Panc1 (cell line): ENCODE results near the gene GLIPR1L2.

Experiments
- POLR2AphosphoS5 ChIP-seq: IDR thresholded peaks from 2 replicates; pipeline ENCODE4 v1.6.1; 2012; ENCODE audit warnings: mild to moderate bottlenecking, low read depth, low read length, moderate library complexity
- REST ChIP-seq, 2 experiments: IDR thresholded peaks; 2 replicates each; pipeline ENCODE4 v1.6.1; 2011 to 2012; ENCODE audit warnings: low read depth in 2 of 2, control low read depth in 1 of 2, low read length in 1 of 2, mild to moderate bottlenecking in 1 of 2, moderate library complexity in 1 of 2; ENCODE audit not compliant: insufficient read depth in 1 of 2
- SIN3A ChIP-seq: IDR thresholded peaks from 2 replicates; pipeline ENCODE4 v1.6.1; 2012; ENCODE audit warnings: low read depth, mild to moderate bottlenecking, low read length, moderate library complexity, borderline replicate concordance; ENCODE audit not compliant: insufficient read depth
- TCF7L2 ChIP-seq: IDR thresholded peaks from 2 replicates; pipeline ENCODE4 v1.6.1; 2011; ENCODE audit warnings: mild to moderate bottlenecking, low read depth, low read length, inconsistent platforms
- TF ChIP-seq, protein P1 (sequence below): fragments of 450-650 bp; IDR thresholded peaks from 2 replicates; pipeline ENCODE4 v1.5.1; 2017; ENCODE audit warnings: mild to moderate bottlenecking

DNA sequence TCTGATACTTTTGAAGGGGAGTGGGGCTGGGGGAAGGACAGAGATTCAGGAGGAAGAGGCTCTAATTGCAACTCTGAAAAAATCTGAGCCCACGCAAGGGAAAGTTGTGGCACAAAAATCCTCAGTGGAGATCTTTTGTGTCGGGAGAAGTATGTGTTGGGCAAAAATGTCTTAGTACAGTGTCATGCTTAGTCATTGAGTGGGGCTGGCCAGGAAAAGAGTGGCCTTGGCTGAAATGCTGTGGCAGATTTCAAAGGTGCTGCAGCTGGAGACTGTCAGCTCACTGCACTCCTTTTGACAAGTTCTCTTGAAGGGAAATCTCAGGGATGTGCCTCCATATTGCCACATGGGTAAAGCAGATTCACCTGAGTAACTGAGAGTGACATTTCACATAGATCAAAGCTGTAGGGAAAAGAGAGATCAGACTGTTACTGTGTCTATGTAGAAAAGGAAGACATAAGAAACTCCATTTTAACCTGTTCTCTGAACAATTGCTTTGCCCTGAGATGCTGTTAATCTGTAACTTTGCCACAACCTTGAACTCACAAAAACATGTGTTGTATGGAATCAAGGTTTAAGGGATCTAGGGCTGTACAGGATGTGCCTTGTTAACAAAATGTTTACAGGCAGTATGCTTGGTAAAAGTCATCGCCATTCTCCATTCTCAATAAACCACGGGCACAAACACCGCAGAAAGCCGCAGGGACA lies 53.7 kb downstream of the GLIPR1L2 start:
- TF ChIP-seq REST (IDR thresholded peaks at IDR 0.05; ENCODE audit: insufficient read depth in 1 of 2, low read depth in 2 of 2, low read length in 1 of 2) (no peak), SIN3A (no peak), POLR2AphosphoS5 (no peak), TCF7L2 (no peak)
- TF ChIP-seq, protein P1, sequence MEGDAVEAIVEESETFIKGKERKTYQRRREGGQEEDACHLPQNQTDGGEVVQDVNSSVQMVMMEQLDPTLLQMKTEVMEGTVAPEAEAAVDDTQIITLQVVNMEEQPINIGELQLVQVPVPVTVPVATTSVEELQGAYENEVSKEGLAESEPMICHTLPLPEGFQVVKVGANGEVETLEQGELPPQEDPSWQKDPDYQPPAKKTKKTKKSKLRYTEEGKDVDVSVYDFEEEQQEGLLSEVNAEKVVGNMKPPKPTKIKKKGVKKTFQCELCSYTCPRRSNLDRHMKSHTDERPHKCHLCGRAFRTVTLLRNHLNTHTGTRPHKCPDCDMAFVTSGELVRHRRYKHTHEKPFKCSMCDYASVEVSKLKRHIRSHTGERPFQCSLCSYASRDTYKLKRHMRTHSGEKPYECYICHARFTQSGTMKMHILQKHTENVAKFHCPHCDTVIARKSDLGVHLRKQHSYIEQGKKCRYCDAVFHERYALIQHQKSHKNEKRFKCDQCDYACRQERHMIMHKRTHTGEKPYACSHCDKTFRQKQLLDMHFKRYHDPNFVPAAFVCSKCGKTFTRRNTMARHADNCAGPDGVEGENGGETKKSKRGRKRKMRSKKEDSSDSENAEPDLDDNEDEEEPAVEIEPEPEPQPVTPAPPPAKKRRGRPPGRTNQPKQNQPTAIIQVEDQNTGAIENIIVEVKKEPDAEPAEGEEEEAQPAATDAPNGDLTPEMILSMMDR, result no peak
